HUES48 (cell line): ENCODE data around the gene NPAS3.

ENCODE experiments used
- H3K27ac ChIP-seq: one replicate; pipeline ENCODE4 v1.7.0; 2013; ENCODE audit warnings: low read depth, low read length, inconsistent platforms
- H3K27me3 ChIP-seq: 2 replicates; pipeline ENCODE4 v1.6.1; 2013; ENCODE audit warnings: mild to moderate bottlenecking, low read length; ENCODE audit not compliant: control insufficient read depth, insufficient read depth
- H3K36me3 ChIP-seq: 2 replicates; pipeline ENCODE4 v1.6.1; 2013; ENCODE audit warnings: low read length; ENCODE audit not compliant: control insufficient read depth, insufficient read depth
- H3K4me1 ChIP-seq: 2 replicates; pipeline ENCODE4 v1.6.1; 2013; ENCODE audit warnings: mild to moderate bottlenecking, low read length; ENCODE audit not compliant: control insufficient read depth, insufficient read depth
- H3K4me3 ChIP-seq: 2 replicates; pipeline ENCODE4 v1.5.1; 2013; ENCODE audit warnings: mild to moderate bottlenecking, low read depth, low read length
- H3K9ac ChIP-seq: 2 replicates; pipeline ENCODE4 v1.6.1; 2013; ENCODE audit warnings: mild to moderate bottlenecking, low read depth, low read length, moderate library complexity
- H3K9me3 ChIP-seq: 2 replicates; pipeline ENCODE4 v1.6.1; 2013; ENCODE audit warnings: low read length; ENCODE audit not compliant: control insufficient read depth, insufficient read depth

NPAS3 gene

GRCh38 chr14:33679025-33679424, 740.3 kb downstream of the NPAS3 start:
- Histone ChIP-seq H3K9ac (no peak overlapping the region), H3K9me3 (no peaks in the 10 kb centered on the region), H3K36me3 (no peaks in the 10 kb centered on the region), H3K27me3 (no peaks in the 10 kb centered on the region), H3K4me3 (no peak overlapping the region), H3K4me1 (peaks cover 11% of the 10 kb centered on the region), H3K27ac (no peak overlapping the region)

- Histone ChIP-seq H3K9me3 (no peaks in the 10 kb centered on the region), H3K4me1 (peaks cover 11% of the 10 kb centered on the region), H3K27ac (no peak overlapping the region), H3K9ac (no peak overlapping the region), H3K36me3 (no peaks in the 10 kb centered on the region), H3K27me3 (no peaks in the 10 kb centered on the region), H3K4me3 (no peak overlapping the region)
These were observed 741.0 kb downstream of the NPAS3 start for GRCh38 chr14:33679461-33680225.

- Histone ChIP-seq H3K9ac (no peak overlapping the region), H3K36me3 (no peaks in the 10 kb centered on the region), H3K9me3 (no peaks in the 10 kb centered on the region), H3K4me3 (no peak overlapping the region), H3K27me3 (no peaks in the 10 kb centered on the region), H3K4me1 (peaks cover 7% of the 10 kb centered on the region), H3K27ac (no peak overlapping the region)
These were observed 742.2 kb downstream of the NPAS3 start for GRCh38 chr14:33680873-33681272.

- H3K4me1 ChIP-seq: peaks cover 3% of the 10 kb centered on the region; the same call in 1 of the 2 replicates
- H3K27me3 ChIP-seq: no peaks in the 10 kb centered on the region
- no peak overlapping the region for H3K4me3 ChIP-seq
- no peaks in the 10 kb centered on the region for H3K36me3 ChIP-seq
- no peak overlapping the region for H3K27ac ChIP-seq
- no peaks in the 10 kb centered on the region for H3K9me3 ChIP-seq
- H3K9ac ChIP-seq: no peak overlapping the region
These were observed 744.1 kb downstream of the NPAS3 start for GRCh38 chr14:33682760-33683159.

GRCh38 chr14:33685026-33685425, 746.3 kb downstream of the NPAS3 start:
- no peaks in the 10 kb centered on the region for H3K36me3 ChIP-seq
- no peaks in the 10 kb centered on the region for H3K27me3 ChIP-seq
- H3K9ac ChIP-seq: no peak overlapping the region
- H3K27ac ChIP-seq: no peak overlapping the region
- no peaks in the 10 kb centered on the region for H3K9me3 ChIP-seq
- 0 out of 2 replicates have a peak, but pooled peaks cover 3% of the 10 kb centered on the region for H3K4me1 ChIP-seq
- no peak overlapping the region for H3K4me3 ChIP-seq

GRCh38 chr14:33685698-33686097, 747.0 kb downstream of the NPAS3 start:
- no peaks in the 10 kb centered on the region for H3K27me3 ChIP-seq
- no peak overlapping the region for H3K27ac ChIP-seq

GRCh38 chr14:33686218-33686617, 747.5 kb downstream of the NPAS3 start:
- Histone ChIP-seq H3K27ac (no peak overlapping the region), H3K36me3 (no peaks in the 10 kb centered on the region)

More at GRCh38 chr14:33685698-33686097, 747.0 kb downstream of the NPAS3 start:
- H3K4me3 ChIP-seq: no peak overlapping the region
- H3K4me1 ChIP-seq: 0 out of 2 replicates have a peak, but pooled peaks cover 3% of the 10 kb centered on the region
- no peaks in the 10 kb centered on the region for H3K9me3 ChIP-seq
- H3K36me3 ChIP-seq: no peaks in the 10 kb centered on the region
- no peak overlapping the region for H3K9ac ChIP-seq

GRCh38 chr14:33686856-33687255, 748.2 kb downstream of the NPAS3 start:
- Histone ChIP-seq H3K36me3 (no peaks in the 10 kb centered on the region), H3K4me1 (0 out of 2 replicates have a peak, but pooled peaks cover 3% of the 10 kb centered on the region), H3K27me3 (no peaks in the 10 kb centered on the region), H3K27ac (no peak overlapping the region), H3K9me3 (no peaks in the 10 kb centered on the region), H3K9ac (no peak overlapping the region), H3K4me3 (no peak overlapping the region)

More at GRCh38 chr14:33686218-33686617, 747.5 kb downstream of the NPAS3 start:
- H3K27me3 ChIP-seq: no peaks in the 10 kb centered on the region
- H3K4me3 ChIP-seq: no peak overlapping the region
- H3K4me1 ChIP-seq: 0 out of 2 replicates have a peak, but pooled peaks cover 3% of the 10 kb centered on the region
- no peaks in the 10 kb centered on the region for H3K9me3 ChIP-seq
- H3K9ac ChIP-seq: no peak overlapping the region

- no peak overlapping the region for H3K27ac ChIP-seq
- no peaks in the 10 kb centered on the region for H3K36me3 ChIP-seq
- no peak overlapping the region for H3K4me3 ChIP-seq
- H3K4me1 ChIP-seq: no peaks in the 10 kb centered on the region
- no peaks in the 10 kb centered on the region for H3K27me3 ChIP-seq
- H3K9me3 ChIP-seq: no peaks in the 10 kb centered on the region
- H3K9ac ChIP-seq: no peak overlapping the region
These were observed 751.0 kb downstream of the NPAS3 start for GRCh38 chr14:33689680-33690079.

- no peaks in the 10 kb centered on the region for H3K36me3 ChIP-seq
- no peak overlapping the region for H3K27ac ChIP-seq
- H3K9ac ChIP-seq: no peak overlapping the region
- no peaks in the 10 kb centered on the region for H3K9me3 ChIP-seq
- H3K27me3 ChIP-seq: no peaks in the 10 kb centered on the region
- H3K4me3 ChIP-seq: no peak overlapping the region
- H3K4me1 ChIP-seq: no peaks in the 10 kb centered on the region
These were observed 753.2 kb downstream of the NPAS3 start for GRCh38 chr14:33691907-33692306.

GRCh38 chr14:33692762-33693161, 754.1 kb downstream of the NPAS3 start:
- no peak overlapping the region for H3K4me3 ChIP-seq
- no peaks in the 10 kb centered on the region for H3K27me3 ChIP-seq
- H3K27ac ChIP-seq: no peak overlapping the region
- H3K36me3 ChIP-seq: no peaks in the 10 kb centered on the region
- H3K9ac ChIP-seq: no peak overlapping the region
- H3K9me3 ChIP-seq: no peaks in the 10 kb centered on the region
- H3K4me1 ChIP-seq: no peaks in the 10 kb centered on the region
